GM12878 (cell line): ENCODE data around the gene RGR. TPM values are rescaled to one million over a fixed set of nuclear protein-coding genes. Genes with fewer than 3 reads are reported as not detected.

Experiments used
- ATAC-seq: fragments of 200-7000 bp; cut with Tn5 transposase; 3 replicates; pipeline ENCODE4 v1.9.1; 2020; ENCODE audit warnings: mild to moderate bottlenecking, moderate library complexity
- BruUV-seq: library from RNA; stranded (reverse); fragments of 400-500 nt; replicated peaks from 2 replicates; lab custom pipeline; 2021; lab: Mats Ljungman, UMichigan
- CTCF ChIA-PET: fragments of 300-600 bp; sonication (Branson Sonifier 250); formaldehyde crosslinking; extraction: SDS; loops from one replicate; lab custom pipeline; 2021; ENCODE audit warnings: inconsistent platforms; lab: Yijun Ruan, JAX
- POLR2A ChIA-PET: fragments of 350-600 bp; formaldehyde crosslinking; extraction: SDS; loops from one replicate; lab custom pipeline; 2021; ENCODE audit warnings: inconsistent platforms; lab: Charles Lee
- RAD21 ChIA-PET: fragments of 300-600 bp; sonication (Branson Sonifier 250); formaldehyde crosslinking; loops from one replicate; lab custom pipeline; 2023; ENCODE audit warnings: antibody characterized with exemption; ENCODE audit not compliant: unreplicated experiment; lab: Charles Lee
- SMC1A ChIA-PET: fragments of 300-600 bp; sonication (Branson Sonifier 250); formaldehyde crosslinking; loops from one replicate; lab custom pipeline; 2023; ENCODE audit not compliant: unreplicated experiment, uncharacterized antibody; lab: Charles Lee
- DNase-seq: peaks from one replicate; pipeline ENCODE4 v3.0.0-alpha.2; 2011; ENCODE audit warnings: low read depth, low spot score
- FAIRE-seq: peaks from 3 replicates; lab custom pipeline; 2011; peaks lifted over from hg19 to GRCh38; lab: Jason Lieb, UNC
- H2AFZ ChIP-seq: 2 replicates; pipeline ENCODE4 v1.6.0; 2011; ENCODE audit warnings: low read depth, low read length, control low read depth; ENCODE audit not compliant: control insufficient read depth
- H3K27ac ChIP-seq: 2 replicates; pipeline ENCODE4 v1.5.1; 2011; ENCODE audit warnings: control low read depth; ENCODE audit not compliant: control insufficient read depth, insufficient read depth
- H3K27me3 ChIP-seq, 2 experiments: replicated peaks in 1 of 2; 2 replicates each; pipeline versions ENCODE4 v1.6.0 to v1.6.1; 2011; ENCODE audit warnings: low read length in 1 of 2; ENCODE audit not compliant: control insufficient read depth in 2 of 2, insufficient read depth in 2 of 2
- H3K36me3 ChIP-seq, 2 experiments: 2 replicates each; pipeline ENCODE4 v1.5.1; 2011; ENCODE audit warnings: low read length in 1 of 2; ENCODE audit not compliant: control insufficient read depth in 2 of 2, insufficient read depth in 2 of 2
- H3K4me1 ChIP-seq: 2 replicates; pipeline ENCODE4 v1.6.1; 2011; ENCODE audit warnings: mild to moderate bottlenecking, low read length, moderate library complexity, mixed read lengths; ENCODE audit not compliant: control insufficient read depth, insufficient read depth
- H3K4me2 ChIP-seq: 2 replicates; pipeline ENCODE4 v1.6.0; 2011; ENCODE audit warnings: control low read depth; ENCODE audit not compliant: control insufficient read depth, insufficient read depth
- H3K4me3 ChIP-seq: fragments of 200-600 bp; sonication (generic); 2 replicates; pipeline ENCODE4 v1.5.1; 2016
- H3K79me2 ChIP-seq: 2 replicates; pipeline ENCODE4 v1.6.0; 2011; ENCODE audit warnings: low read length; ENCODE audit not compliant: control insufficient read depth, insufficient read depth
- H3K9ac ChIP-seq: 2 replicates; pipeline ENCODE4 v1.8.0; 2011; ENCODE audit warnings: low read length, control low read depth, mixed read lengths; ENCODE audit not compliant: control insufficient read depth, insufficient read depth
- H3K9me3 ChIP-seq: replicated peaks from 3 replicates; pipeline ENCODE4 v1.5.1; 2011; ENCODE audit warnings: mild to moderate bottlenecking, low read length; ENCODE audit not compliant: control insufficient read depth, insufficient read depth
- H4K20me1 ChIP-seq: 2 replicates; pipeline ENCODE4 v1.6.0; 2011; ENCODE audit not compliant: control insufficient read depth, insufficient read depth
- ASH2L ChIP-seq: fragments of 300-600, 200-600 bp; sonication (generic); IDR thresholded peaks from 2 replicates; pipeline ENCODE4 v1.6.1; 2017; ENCODE audit warnings: low read depth, mild to moderate bottlenecking, borderline replicate concordance
- CHD4 ChIP-seq: fragments of 200-600 bp; sonication (generic); IDR thresholded peaks from 2 replicates; pipeline ENCODE4 v1.6.1; 2016; ENCODE audit warnings: mild to moderate bottlenecking
- CTCF ChIP-seq, 3 experiments: IDR thresholded peaks in 2 of 3; conservative IDR thresholded peaks in 1 of 3; 2 replicates each; pipeline ENCODE4 v1.5.1; 2011; ENCODE audit warnings: low read depth in 3 of 3, low read length in 3 of 3, mild to moderate bottlenecking in 3 of 3, control low read depth in 2 of 3, moderate library complexity in 2 of 3, inconsistent platforms in 1 of 3, mixed read lengths in 1 of 3; ENCODE audit not compliant: control insufficient read depth in 2 of 3, insufficient read depth in 1 of 3; ENCODE audit errors: extremely low read depth in 1 of 3
- EZH2 ChIP-seq: IDR thresholded peaks from 2 replicates; pipeline ENCODE4 v1.6.1; 2012; ENCODE audit warnings: low read depth, mild to moderate bottlenecking, control low read depth, inconsistent platforms, low read length, borderline replicate concordance; ENCODE audit not compliant: control insufficient read depth
- MYB ChIP-seq: fragments of 150-350 bp; IDR thresholded peaks from 2 replicates; pipeline ENCODE4 v1.6.1; 2014; ENCODE audit warnings: mild to moderate bottlenecking, low read depth, low read length, borderline replicate concordance
- NFYB ChIP-seq: IDR thresholded peaks from 2 replicates; pipeline ENCODE4 v1.6.1; 2011; ENCODE audit warnings: low read depth, mild to moderate bottlenecking, low read length, improper control_type of control experiment, moderate library complexity; ENCODE audit not compliant: insufficient read depth
- NR2C2 ChIP-seq: IDR thresholded peaks from 2 replicates; pipeline ENCODE4 v1.6.1; 2011; ENCODE audit warnings: borderline replicate concordance, low read depth; ENCODE audit not compliant: control insufficient read depth, insufficient read length
- NR2F1 ChIP-seq: fragments of 450-650 bp; conservative IDR thresholded peaks from 2 replicates; pipeline ENCODE4 v1.6.1; 2017; ENCODE audit warnings: mild to moderate bottlenecking
- POU2F2 ChIP-seq: IDR thresholded peaks from 3 replicates; pipeline ENCODE4 v1.6.1; 2011; ENCODE audit warnings: low read depth, mild to moderate bottlenecking, low read length, borderline replicate concordance
- RFX5 ChIP-seq: IDR thresholded peaks from 2 replicates; pipeline ENCODE4 v1.6.1; 2011; ENCODE audit warnings: low read depth, low read length, improper control_type of control experiment
- SIN3A ChIP-seq: IDR thresholded peaks from 2 replicates; pipeline ENCODE4 v1.6.1; 2012; ENCODE audit warnings: low read depth, low read length, improper control_type of control experiment
- SKIL ChIP-seq: fragments of 450-650 bp; IDR thresholded peaks from 2 replicates; pipeline ENCODE4 v1.6.1; 2017; ENCODE audit warnings: mild to moderate bottlenecking, low read depth, inconsistent platforms; ENCODE audit not compliant: poor library complexity, severe bottlenecking
- SREBF2 ChIP-seq: IDR thresholded peaks from 2 replicates; pipeline ENCODE4 v1.6.1; 2012; ENCODE audit warnings: mild to moderate bottlenecking, low read length
- SRF ChIP-seq, 2 experiments: IDR thresholded peaks; 2 replicates each; pipeline ENCODE4 v1.6.1; 2011; ENCODE audit warnings: low read depth in 2 of 2, low read length in 2 of 2, mild to moderate bottlenecking in 1 of 2, moderate library complexity in 1 of 2
- TAF1 ChIP-seq: IDR thresholded peaks from 2 replicates; pipeline ENCODE4 v1.6.1; 2011; ENCODE audit warnings: mild to moderate bottlenecking, low read depth, low read length, borderline replicate concordance
- TBL1XR1 ChIP-seq: IDR thresholded peaks from 2 replicates; pipeline ENCODE4 v1.6.1; 2012; ENCODE audit warnings: low read depth, low read length, improper control_type of control experiment
- ZNF384 ChIP-seq: IDR thresholded peaks from 2 replicates; pipeline ENCODE4 v1.6.1; 2012; ENCODE audit warnings: low read depth, mild to moderate bottlenecking, low read length, improper control_type of control experiment, borderline replicate concordance
- WGBS: methylation state at CpG from one replicate; pipeline ENCODE4 v1.1.6; 2016; ENCODE audit warnings: low lambda C conversion rate; ENCODE audit not compliant: insufficient replicate concordance, insufficient coverage; ENCODE audit errors: missing lambda C conversion rate; 5-methylcytosine and 5-hydroxymethylcytosine counted together
- in situ Hi-C: fragments of 300-500 bp; cut with MboI; formaldehyde crosslinking; loops from 9 replicates; pipeline ENCODE4 v1.14.3; 2018; ENCODE audit warnings: mixed read lengths
- intact Hi-C: fragments of 100-400 bp; cut with micrococcal nuclease; formaldehyde crosslinking; loops from one replicate; pipeline ENCODE4 v1.14.2; 2022; ENCODE audit not compliant: unreplicated experiment
- polyA plus RNA-seq, 11 experiments: library from polyadenylated mRNA; depleted of rRNA in 4 of 11; unstranded in 6 of 11; stranded (reverse) in 5 of 11; fragments of >200 nt; fragmentation: Nextera tagmentation in 4 of 11; fragmentation: Illumina TruSeq in 1 of 11; extraction: Ambion mirVana in 4 of 11; extraction: Trizol in 1 of 11; gene quantifications; 1 replicate in 1 of 11; 2 replicates in 10 of 11; pipeline versions ENCODE4 v1.2.1 to v1.2.3, GENCODE V29; 2011 to 2016; ENCODE audit warnings: inconsistent platforms in 2 of 11, missing spikeins in 2 of 11, low read depth in 1 of 11
- total RNA-seq, 4 experiments: library from RNA; depleted of rRNA in 3 of 4; stranded (reverse); fragments of >200 nt in 3 of 4; fragmentation: Illumina TruSeq in 1 of 4; extraction: Trizol in 1 of 4; gene quantifications; 2 replicates each; pipeline versions ENCODE4 v1.2.1 to v1.2.3, GENCODE V29; 2013 to 2021
- TF ChIP-seq, protein P1 (sequence below): IDR thresholded peaks from 2 replicates; pipeline ENCODE4 v1.6.1; 2011; ENCODE audit warnings: borderline replicate concordance, low read depth, mild to moderate bottlenecking, moderate library complexity, mixed read lengths, low read length; ENCODE audit not compliant: insufficient read depth; ENCODE audit errors: extremely low read length

Gene RGR
- total and polyA plus RNA-seq, 10 of the 15 experiments (the other 5 are each of a cell fraction or from before 2014, with no cell fraction given), result not detected

DNA sequence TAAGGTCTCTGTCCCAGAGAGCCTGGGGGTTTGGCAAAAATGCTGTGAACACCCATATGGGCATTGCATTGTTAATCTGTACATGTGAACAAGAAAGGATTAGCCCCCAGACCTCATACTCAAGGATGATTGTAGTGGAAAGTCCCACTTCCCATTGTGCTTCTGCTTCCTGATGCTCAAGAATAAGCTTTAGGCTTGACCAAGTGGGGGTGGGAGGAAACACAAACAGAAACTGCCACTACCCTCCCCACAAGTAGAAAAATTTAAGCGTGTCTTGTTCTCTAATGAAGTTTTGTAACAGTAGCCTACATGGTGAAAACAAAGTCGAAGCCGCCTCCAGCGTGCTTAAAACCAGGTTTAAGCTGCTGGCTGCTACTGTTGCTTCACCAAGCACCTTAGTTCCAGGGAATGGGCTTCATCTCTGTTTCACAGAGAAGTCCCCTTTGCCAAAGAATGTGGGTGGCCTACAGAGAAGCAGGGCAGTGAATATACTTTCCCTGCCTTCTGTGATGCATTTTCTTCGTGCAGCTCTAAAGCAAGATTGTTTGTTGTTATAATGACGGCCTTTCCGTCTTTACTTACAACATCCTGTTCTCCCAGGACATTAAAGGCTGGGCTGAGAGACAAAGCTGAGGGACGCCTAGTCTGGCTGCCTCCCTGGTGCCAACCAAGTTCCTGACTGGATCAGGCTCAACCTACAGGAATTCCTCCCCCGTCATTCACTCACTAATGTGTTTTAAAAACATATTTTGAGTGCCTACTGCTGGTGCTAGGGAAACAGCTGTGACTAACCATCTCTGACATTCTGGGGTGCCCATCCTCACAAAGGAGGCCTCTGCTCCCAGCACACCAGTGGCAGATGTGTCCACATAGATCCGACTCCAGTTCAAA is 51.5 kb downstream of the RGR start (continued):
- TF ChIP-seq RFX5, result no peak
- TF ChIP-seq CTCF (IDR thresholded peaks at IDR 0.05 in 2 of 3, conservative IDR thresholded peaks at IDR 0.05 in 1 of 3; ENCODE audit: control insufficient read depth in 2 of 3, extremely low read depth in 1 of 3, insufficient read depth in 1 of 3, low read depth in 3 of 3, low read length in 3 of 3), result no peak
- no peak for TF ChIP-seq POU2F2
- TF ChIP-seq MYB, result no peak

- no peak for ATAC-seq
- BruUV-seq, result no TSS peak
- Histone ChIP-seq H3K36me3 (no peaks in the 10 kb centered on the region), H3K4me2 (no peak overlapping the region), H2AFZ (no peak overlapping the region), H3K9ac (no peak overlapping the region), H3K79me2 (no peaks in the 10 kb centered on the region), H3K4me1 (peaks cover 22% of the 10 kb centered on the region), H4K20me1 (no peaks in the 10 kb centered on the region), H3K27me3 (no peaks in the 10 kb centered on the region), H3K4me3 (no peak overlapping the region), H3K9me3 (no peaks in the 10 kb centered on the region), H3K27ac (no peak overlapping the region)
- intact Hi-C loops (no loop called here), in situ Hi-C loops (no loop called here)
- ChIA-PET CTCF (no interaction called here), SMC1A (no interaction called here), RAD21 (no interaction called here), POLR2A (no interaction called here)
- WGBS, result 66% methylated on average over 3 of the region's 3 CpGs
- FAIRE-seq, result no peak
- DNase-seq, result no peak
- TF ChIP-seq EZH2, result no peak
- TF ChIP-seq ASH2L, result no peak
- no peak for TF ChIP-seq TAF1
- TF ChIP-seq SIN3A, result no peak
- no peak for TF ChIP-seq NFYB
- TF ChIP-seq SREBF2, result no peak
- no peak for TF ChIP-seq NR2C2
- no peak for TF ChIP-seq ZNF384
- no peak for TF ChIP-seq NR2F1
- no peak for TF ChIP-seq SKIL
- no peak for TF ChIP-seq SRF (IDR thresholded peaks at IDR 0.05; ENCODE audit: low read depth in 2 of 2, low read length in 2 of 2)
- TF ChIP-seq CHD4, result no peak
- TF ChIP-seq, protein P1, sequence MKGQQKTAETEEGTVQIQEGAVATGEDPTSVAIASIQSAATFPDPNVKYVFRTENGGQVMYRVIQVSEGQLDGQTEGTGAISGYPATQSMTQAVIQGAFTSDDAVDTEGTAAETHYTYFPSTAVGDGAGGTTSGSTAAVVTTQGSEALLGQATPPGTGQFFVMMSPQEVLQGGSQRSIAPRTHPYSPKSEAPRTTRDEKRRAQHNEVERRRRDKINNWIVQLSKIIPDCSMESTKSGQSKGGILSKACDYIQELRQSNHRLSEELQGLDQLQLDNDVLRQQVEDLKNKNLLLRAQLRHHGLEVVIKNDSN, result no peak
- no peak for TF ChIP-seq TBL1XR1
Measured at GRCh38 chr10:84298057-84298456, 53.2 kb downstream of the RGR start.
